Measurements from ENCODE around the gene FYB2. TPM values are rescaled to one million over a fixed set of nuclear protein-coding genes. Genes with fewer than 3 reads are reported as not detected.

Gene FYB2
- not detected in 2 replicates for total RNA-seq (2014; rRNA removed; shearing (Covaris generic))
- polyA plus RNA-seq (2015; cell fraction: cytosol; rRNA removed), result not detected in 2 replicates
- not detected in 2 replicates for polyA plus RNA-seq (2015; cell fraction: nucleus; rRNA removed)

DNA sequence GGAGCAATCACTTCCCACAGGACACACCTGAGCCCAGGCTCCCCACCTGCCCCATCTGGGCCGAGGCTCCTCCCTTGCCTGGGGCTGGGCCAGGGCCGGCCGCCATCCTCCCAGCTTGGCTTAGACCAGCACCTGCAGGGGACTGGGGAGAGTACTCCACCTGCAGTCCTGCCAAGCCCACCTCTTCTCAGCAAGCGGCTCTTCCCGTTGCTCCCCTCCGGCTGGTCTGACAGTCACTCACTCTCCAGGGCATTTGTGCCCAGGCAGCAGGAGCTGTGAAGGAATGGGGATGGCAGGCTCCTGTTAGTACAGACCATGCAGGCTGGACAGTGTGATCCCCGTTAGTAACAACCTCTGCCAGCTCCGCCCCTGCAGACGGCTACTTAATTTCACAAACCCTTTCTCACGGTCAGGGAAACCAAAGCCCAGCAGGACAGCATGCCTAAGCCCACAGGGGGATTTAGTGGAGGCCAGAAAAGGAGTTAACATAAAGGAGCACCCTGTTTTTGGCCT, at the start of gene FYB2:
FYB2 (minus strand) TSS at position 18 of the 513 bp plus-strand sequence. CDS start 114 bp downstream, outside the sequence.
- DNase-seq (ENCODE audit: low read depth), result no peak

GRCh38 chr1:56868761-56869160, 49.6 kb upstream of the FYB2 start:
- no peak for DNase-seq (ENCODE audit: low read depth)

DNA sequence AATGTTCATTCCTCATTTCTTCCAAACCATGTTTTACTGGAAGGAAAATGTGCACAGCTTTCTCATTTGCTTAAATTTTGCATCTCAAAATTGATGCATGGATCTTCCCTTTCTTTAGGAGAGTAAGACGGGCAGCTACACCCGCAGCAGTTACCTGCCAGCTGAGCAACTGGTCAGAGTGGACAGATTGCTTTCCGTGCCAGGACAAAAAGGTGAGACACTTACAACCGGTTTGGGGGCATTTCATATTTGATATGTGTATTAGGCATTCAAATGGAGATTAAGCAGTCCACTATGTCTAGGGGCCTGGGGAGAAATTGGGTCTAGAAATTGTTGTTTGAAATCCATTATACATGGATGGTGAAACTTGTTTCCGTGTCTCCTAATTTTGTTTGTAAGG, 48.3 kb upstream of the FYB2 start:
- no peak for DNase-seq (ENCODE audit: low read depth)

DNA sequence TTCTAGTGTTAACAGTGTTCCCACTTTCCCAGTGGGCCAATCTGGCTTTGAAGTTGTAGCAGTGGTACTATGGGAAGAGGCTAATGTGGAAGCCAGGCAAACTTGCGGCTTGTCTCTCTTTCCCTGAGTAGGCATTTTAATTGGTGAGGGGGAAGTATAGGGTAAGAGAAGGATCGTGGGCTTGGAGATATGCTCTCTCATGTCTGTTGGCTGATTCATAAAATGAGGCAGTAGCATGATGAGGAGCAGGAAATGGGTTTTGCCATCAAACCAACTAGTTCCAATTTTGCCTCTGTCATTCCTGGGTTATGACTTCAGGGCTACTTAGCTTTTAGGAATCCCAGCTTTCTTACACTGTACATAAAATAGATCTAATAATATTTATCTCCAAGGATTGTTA, 47.5 kb upstream of the FYB2 start:
- DNase-seq (ENCODE audit: low read depth), result peak; percentile 73

GRCh38 chr1:56864430-56864829, 45.2 kb upstream of the FYB2 start:
- DNase-seq (ENCODE audit: low read depth), result no peak

GRCh38 chr1:56863265-56863992, 44.2 kb upstream of the FYB2 start:
- DNase-seq (ENCODE audit: low read depth), result no peak

DNA sequence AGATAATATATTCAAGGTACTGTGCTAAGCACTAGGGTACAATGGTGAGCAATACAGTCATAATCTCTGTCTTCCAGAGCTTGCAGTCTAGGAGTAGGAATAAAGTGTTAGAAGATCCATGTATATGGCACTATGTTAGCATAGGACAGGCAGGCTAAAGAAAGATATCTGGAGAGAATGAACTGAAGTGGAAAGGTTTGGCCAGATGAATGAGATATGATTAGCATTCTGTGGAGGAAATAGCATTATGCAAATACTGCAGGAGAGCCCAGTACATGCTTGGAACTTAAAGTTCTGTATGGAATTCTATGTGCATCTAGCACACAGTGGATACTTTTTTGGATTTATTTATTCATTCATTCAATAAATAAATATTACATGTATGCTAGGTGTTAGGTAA, 40.1 kb upstream of the FYB2 start:
- no peak for DNase-seq (ENCODE audit: low read depth)

DNA sequence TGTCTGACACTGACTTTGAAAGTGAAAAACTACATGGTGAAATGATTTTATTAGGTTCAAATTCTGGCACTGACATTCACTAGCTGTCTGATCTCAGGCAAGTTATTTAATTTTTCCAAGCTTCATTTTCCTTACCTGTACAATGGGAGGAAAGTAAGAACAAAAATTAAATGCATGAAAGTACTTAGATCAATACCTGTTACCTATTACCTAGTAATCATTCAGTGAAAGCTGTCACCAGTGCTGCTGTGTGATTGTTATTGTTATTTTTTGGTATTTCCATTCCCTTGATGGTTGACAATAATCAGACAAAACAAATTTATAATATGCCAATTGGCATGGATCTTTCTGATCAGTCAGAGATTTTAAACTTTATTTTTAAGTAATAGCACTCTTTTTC, 37.0 kb upstream of the FYB2 start:
- no peak for DNase-seq (ENCODE audit: low read depth)

DNA sequence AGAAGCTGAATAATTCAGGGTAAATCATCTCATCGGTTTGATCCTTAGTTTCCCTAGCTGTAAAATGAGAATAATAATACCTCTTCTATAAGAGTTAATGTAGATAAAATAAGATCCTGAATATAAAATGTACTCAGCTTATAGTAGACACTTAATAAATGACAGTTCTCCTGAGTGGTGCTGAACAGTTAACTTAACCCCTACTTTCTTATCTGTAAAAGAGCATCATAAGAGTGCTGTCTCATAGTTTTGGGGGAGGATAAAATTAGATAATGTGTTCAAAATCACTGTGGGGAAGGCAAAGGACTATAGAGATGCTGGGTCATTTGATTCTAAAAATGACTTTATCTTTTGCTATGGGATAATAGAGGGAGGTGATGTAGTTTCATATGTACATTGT, 36.0 kb upstream of the FYB2 start:
- no peak for DNase-seq (ENCODE audit: low read depth)

GRCh38 chr1:56854521-56855099, 35.4 kb upstream of the FYB2 start, which contains the start of gene C8A:
Gene C8A (plus strand): TSS chr1:56854797. CDS start chr1:56854902, 105 bp downstream.
- no peak for DNase-seq (ENCODE audit: low read depth)

- no peak for DNase-seq (ENCODE audit: low read depth)
Measured at GRCh38 chr1:56852476-56852875, 33.3 kb upstream of the FYB2 start.

DNA sequence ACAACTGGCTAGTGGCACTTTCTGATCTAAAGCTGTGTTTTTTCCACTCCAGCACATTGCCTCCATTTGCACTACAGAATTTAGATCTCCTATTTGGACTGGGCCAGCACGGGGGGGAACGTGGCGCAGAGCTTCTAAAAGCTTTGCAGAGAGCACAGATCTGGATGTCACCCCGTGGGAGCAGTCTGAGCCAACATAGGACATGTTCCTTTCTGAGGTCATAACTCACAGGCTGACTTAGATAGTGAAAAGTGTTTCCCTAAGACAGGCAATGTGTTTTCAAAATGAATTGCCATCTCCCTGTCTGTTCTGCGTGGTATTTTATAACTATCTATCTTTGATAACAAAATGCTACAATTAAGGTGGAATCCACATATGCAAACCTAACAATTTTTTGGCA, 31.7 kb upstream of the FYB2 start:
- no peak for DNase-seq (ENCODE audit: low read depth)

GRCh38 chr1:56850411-56850810, 31.2 kb upstream of the FYB2 start:
- DNase-seq (ENCODE audit: low read depth), result no peak

- DNase-seq (ENCODE audit: low read depth), result no peak
Measured at GRCh38 chr1:56849750-56850149, 30.5 kb upstream of the FYB2 start.

- DNase-seq (ENCODE audit: low read depth), result no peak
Measured at GRCh38 chr1:56845343-56845742, 26.1 kb upstream of the FYB2 start.

GRCh38 chr1:56844545-56845136, 25.4 kb upstream of the FYB2 start:
- no peak for DNase-seq (ENCODE audit: low read depth)

DNA sequence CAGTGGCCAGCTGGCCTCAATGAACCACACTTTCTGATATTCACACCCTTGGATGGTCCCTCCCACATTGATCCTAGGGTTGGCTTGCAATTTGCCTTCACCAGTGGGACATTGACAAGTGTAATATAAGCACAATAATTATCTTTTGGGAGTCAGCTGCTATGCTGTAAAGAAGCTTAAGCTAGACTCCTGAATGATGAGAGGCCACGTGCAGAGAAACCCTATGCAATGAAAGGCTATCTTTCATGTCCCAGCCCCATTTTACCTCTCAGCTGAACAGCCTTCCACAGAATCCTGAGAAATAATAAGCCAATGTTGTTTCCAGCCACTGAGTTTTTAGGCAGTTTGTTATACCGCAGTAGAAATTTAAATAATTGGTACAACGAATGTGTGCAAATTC, 24.3 kb upstream of the FYB2 start:
- no peak for DNase-seq (ENCODE audit: low read depth)

GRCh38 chr1:56838759-56839158, 19.6 kb upstream of the FYB2 start:
- peak; percentile 62 for DNase-seq (ENCODE audit: low read depth)

DNA sequence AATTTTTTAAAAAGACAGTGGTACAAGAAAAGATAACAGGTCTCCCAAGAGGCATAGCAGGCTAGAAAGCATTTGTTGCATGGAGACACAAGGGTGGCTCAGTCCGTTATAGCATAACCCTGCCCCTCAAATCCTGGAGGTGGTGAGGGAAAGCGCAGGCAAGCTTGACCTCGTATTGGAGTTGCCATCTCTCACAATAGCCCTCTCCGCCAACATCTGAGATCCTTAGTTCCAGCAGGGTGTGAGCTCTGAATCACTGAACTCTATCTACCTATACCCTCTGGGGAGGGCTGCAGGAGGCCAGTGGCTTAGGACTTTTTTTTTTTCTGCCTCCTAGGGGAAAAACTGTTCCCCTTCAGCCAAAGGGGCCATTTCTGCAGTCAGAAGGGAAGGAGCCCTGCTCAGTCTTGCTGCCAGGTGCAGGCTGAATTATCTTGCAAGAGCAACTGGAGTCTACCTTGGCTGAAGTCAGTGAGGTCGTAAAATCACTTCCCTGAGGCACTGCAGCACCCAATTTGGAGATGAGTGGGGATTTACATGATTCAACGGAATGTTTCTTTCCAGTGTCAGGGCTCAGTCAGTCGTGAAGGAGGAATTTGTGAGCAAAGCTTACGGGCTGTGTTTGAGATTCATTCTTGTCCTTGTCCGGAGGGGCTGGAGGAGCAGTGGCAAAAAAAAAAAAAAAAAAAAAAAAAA, 18.2 kb upstream of the FYB2 start:
- no peak for DNase-seq (ENCODE audit: low read depth)

- DNase-seq (ENCODE audit: low read depth), result no peak
Measured at GRCh38 chr1:56836359-56836758, 17.2 kb upstream of the FYB2 start.

DNA sequence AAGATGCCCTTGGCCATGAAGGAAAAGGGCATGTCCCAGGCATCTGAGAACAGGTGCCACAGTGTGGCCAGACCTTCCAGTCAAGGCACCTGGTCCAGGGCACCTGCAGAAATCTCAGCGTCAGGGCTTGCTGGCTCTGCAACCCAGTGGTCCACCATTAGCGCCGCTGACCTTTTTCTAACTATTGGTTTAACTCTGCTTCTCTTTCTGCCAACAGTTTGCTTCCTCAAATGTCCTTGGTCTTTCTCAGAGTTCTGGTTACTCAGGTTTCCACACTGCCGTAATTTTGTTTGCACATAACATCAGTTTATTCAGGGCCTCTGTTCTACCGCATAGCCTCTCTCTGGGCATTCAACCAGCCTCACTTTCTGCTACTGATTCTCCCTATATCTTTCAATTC, 16.5 kb upstream of the FYB2 start:
- no peak for DNase-seq (ENCODE audit: low read depth)

All from HT1080 (cell line).